HG03039 (cell line): Measurements from ENCODE around the gene SND1.
A peak's percentile ranks its signal among the peaks of the same experiment; 100 is the strongest.

ENCODE experiments used
- ATAC-seq: cut with Tn5 transposase; IDR thresholded peaks from one replicate; pipeline ENCODE4 v1.9.1; 2021; ENCODE audit warnings: mild to moderate bottlenecking, moderate library complexity; ENCODE audit not compliant: unreplicated experiment

Gene SND1

DNA sequence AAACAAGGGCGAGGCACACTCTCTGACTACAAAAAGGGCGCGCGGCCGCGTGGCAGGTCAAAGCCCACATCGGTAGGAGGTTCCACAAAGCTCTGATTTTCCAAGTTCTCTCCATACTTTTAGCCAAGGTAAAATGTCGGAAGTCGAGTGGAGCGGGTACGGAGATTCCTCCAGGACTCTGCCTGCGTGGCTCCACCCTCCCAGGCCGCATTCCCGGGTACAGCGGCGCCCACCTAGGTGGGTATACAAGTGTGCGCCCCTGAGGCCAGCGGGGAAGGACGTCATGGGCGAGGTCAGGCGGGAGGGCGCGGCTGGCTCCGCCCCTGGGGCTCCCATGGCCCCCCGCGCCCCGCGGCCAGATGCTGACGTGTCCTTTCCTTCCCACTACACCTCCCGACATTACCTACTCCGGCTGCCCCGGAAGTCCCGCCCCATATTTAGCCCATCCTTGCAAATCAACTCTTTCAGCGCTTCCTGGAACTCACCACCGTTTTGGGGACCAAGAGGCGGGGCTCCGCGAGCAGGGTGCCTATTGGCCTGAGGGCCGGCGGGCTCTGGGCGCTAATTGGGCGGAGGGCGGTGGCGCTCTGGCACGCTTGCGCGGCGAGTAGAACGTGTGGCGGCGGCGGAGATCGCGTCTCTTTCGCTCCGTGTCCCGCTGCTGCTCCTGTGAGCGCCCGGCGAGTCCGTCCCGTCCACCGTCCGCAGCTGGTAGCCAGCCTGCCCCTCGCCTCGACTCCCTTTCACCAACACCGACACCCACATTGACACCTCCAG is at the start of gene SND1:
Gene SND1, plus strand, starts transcription at position 639 of the 777 bp plus-strand sequence. CDS start 180 bp downstream, outside the sequence.
- peak; percentile 94 for ATAC-seq

DNA sequence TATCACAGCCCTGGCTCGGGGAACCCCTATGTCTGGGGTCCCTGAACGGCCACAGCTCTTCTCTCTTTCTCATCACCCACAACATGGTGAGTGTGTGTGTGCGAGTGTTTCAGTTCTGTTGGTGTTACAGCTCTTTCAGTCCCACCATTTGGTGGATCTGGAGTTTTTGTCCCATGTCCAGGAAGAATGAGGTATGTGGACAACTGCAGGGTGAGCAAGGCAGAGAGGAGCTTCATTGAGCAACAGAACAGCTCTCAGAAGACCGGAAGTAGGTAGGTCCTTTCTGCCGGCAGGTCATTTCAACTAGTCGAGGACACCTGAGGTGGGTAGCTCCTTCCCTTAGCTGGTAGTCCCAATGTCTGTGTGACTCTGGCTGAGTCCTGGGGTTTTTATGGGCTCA is 43.5 kb upstream of the SND1 start:
- no peak for ATAC-seq

DNA sequence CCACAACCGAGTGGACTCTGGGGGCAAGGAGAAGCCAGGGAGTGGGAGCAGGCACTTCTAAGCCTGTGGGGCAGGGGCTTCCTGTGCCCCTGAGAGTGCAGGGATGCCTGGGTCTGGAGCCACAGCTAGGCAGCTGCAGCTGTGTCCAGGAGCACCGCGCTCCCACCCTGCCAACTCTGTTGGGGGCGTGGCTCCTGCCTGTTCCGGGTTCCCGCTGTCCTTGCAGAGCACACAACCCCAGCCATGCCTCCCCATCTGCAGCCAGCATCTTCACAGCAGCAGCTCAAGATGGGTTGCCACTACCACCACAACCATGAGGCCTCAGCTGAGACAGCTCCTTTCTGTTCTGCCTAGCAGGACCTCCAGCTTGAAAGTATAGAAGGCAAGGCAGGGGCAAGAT is 42.7 kb upstream of the SND1 start:
- no peak for ATAC-seq

DNA sequence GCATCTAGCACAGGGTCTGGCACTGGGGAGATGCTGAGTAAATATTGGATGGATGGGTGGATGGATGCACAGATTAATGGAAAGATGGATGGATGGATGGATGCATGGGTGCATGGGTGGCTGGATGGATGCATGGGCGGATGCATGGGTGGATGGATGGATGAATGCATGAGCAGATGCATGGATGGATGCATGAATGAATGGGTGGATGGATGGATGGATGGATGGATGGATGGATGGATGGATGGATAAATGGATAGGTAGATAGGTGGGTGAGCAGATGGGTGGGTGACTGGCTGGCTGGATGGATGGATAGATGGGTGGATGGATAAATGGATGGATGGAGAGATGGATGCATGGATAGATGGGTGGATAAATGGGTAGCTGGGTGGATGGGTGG is 39.7 kb upstream of the SND1 start:
- ATAC-seq: no peak

DNA sequence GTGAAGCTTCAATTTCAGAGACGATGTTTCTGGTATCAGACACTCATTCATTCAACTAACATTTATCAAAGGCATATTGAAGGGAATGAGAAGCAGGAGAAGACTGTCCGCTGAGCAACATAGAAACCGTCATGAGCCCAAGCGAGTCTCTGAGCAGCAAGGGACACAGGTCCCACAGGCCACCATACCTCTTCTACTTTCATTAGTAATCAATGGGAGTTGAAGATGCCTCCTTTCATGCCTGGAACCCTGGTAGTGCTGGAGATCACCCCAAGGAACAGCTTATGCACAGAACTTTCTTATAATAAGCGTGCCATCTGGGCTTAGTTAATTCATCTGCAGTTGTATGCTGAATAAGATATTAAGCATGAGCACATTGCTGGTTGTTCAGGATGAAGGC is 35.3 kb upstream of the SND1 start:
- ATAC-seq: no peak

GRCh38 chr7:127618042-127618441 is 34.0 kb upstream of the SND1 start, which contains the start of gene PAX4:
Gene PAX4, minus strand, starts transcription at chr7:127618142. Its CDS starts 2,214 bp downstream, at chr7:127615928.
- ATAC-seq: no peak

- ATAC-seq: no peak
Measured at GRCh38 chr7:127618775-127619174, 33.2 kb upstream of the SND1 start.

DNA sequence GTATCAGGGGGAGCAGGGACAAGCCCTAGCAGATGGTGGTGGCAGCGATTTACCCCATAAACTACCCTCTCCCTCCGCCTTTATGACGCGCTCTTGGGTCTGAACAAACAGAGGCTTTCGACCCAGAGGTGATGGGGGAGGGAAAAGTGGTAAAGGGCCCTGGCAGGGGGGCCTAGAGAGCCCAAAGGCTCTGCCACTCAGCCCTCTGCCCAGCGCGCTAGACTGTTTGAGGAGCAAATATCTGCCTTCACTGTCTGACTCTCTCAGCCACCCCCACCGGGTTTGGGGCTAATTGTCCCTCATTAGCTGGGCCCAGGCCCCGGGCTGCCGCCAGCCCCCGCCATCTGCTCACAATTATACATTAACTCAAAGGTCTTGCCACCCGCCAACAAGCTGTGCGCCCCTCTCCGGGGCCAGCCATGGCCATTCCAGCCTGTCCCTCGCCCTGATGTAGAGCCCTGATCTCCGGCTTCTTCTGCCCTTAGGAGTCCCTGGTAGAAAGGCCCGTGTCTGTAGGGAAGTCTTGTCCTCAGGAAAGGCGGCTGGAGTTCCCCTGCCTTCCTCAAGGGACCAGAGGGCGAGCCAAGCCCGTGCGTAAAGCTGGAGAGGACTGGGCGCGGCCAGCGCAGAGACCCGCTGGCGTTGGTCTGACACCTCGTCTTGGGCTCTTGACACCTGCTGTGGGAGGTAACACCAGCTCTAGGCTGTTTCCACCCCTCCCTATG is 32.2 kb upstream of the SND1 start:
- no peak for ATAC-seq

DNA sequence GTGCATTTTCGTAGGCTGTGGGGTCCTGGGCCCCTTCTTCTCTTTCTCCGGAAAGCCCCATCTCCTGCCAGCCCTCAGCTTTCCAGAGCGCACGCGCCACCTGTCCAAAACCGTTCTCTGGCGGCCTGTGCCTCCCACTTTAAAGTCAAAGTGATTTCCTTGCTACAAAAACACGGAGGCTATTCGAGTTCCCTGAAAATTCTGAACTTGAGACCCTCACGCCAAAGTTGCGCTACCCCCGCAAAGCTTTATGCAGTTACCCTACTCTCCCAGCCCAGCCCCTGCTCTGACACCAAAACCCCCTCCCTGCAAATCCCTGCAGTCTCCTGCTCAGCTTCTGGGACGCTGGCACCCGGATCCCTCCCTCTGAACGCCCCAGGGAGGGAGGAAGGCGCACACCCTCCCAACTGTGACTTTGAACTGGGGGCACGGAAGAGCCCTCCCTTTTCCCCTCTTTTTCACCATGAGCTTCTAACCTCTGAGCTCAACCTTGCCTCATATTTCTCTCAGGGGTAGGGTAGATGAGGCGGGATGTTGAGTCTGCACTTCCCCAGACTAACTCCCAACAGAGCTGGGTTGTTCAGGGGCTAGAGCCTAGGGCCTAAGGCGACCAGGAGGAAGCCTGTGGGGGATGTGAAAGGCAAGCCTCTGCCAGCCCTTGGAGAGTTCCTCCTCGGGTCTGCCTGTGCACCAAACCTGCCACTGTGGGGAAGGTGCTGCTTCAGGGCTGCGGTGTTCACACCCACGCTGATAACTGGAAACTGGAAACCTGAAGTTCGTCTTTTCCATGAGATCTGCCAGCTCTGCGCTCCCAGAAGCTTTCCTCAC is 31.4 kb upstream of the SND1 start:
- no peak for ATAC-seq

GRCh38 chr7:127625331-127625730 is 26.7 kb upstream of the SND1 start:
- ATAC-seq: no peak

GRCh38 chr7:127628445-127628844 is 23.5 kb upstream of the SND1 start:
- no peak for ATAC-seq

GRCh38 chr7:127629268-127629854 is 22.6 kb upstream of the SND1 start:
- ATAC-seq: peak; percentile 67

DNA sequence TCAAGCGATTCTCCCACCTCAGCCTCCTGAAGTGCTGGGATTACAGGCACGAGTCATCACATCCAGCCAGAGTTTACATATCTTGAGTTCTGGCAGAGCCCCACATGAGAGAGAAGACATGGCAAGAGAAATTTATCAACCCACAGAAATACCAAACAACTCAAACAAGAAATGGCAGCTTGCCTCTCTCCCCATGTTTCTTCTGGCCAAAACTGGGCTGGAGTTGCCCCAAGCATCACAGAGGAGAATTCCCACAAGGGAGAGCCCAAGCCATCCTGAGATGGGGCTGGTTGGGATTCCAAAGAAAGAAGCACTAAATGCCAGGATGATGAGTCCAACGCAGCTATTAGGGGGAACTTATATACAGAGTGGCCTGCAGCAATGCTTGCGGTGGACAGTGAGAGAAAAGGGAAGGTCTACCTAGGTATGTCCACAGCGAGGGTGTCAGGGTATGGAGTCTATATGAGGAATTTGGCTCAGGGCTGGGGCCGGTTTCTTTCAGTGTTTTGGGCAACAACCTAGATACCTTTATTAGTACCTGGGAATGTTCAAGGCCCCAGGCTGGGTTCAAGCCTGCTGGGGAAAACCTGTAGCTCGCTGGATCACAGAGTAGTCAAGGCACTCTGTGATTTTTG is 19.6 kb upstream of the SND1 start:
- no peak for ATAC-seq

DNA sequence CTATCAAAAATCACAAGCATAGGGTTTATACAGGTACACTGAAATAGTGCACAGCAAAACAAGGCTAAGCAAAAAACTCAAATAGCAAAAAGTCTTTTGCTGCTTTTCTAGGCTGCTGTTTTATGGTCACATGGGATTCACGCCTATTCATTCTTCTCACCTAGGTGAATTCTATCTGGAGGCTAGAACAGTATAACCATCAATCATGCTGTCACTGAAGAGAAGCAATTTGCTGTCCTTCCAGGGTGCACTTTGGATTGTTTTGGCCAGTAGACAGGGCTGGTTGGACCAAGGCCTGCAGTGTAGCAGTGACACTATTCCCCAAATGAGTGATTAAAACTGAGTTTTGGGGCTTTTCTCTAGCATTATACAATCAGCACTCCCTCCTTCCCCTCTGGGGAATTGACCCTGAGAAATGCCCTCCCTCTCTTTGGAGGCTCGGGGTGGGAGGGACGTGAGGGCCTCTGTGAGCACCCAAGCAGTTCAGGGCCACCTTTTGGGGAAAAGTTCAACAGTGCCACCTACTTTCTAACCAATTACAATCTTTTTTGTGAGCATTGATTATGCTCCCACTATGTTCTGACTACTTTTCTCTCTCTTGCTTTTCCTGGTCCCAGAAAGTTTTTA is 16.2 kb upstream of the SND1 start:
- no peak for ATAC-seq

- ATAC-seq: no peak
Measured at GRCh38 chr7:127638197-127638596, 13.8 kb upstream of the SND1 start.

GRCh38 chr7:127644484-127644883 is 7.5 kb upstream of the SND1 start:
- ATAC-seq: no peak

- no peak for ATAC-seq
Measured at GRCh38 chr7:127647636-127648035, 4.4 kb upstream of the SND1 start.

DNA sequence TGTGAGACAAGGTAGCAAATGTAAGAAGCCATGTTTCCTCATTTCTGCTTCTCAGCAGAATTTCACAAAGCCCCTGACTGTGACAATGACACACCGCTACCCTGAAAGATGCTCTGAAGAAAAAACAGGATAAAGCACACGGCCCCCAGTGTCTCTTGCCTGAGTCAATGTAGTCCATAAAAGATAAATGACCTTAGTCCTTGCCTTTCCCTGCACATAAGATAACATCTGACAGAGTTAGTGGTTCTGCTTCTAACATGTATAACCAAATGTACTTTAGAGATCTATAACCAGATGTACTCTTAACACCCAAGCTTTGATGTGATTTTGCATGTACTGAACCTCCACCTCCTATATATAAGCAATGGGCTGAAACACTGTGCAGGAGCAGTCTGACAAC is 3.0 kb upstream of the SND1 start:
- ATAC-seq: no peak

DNA sequence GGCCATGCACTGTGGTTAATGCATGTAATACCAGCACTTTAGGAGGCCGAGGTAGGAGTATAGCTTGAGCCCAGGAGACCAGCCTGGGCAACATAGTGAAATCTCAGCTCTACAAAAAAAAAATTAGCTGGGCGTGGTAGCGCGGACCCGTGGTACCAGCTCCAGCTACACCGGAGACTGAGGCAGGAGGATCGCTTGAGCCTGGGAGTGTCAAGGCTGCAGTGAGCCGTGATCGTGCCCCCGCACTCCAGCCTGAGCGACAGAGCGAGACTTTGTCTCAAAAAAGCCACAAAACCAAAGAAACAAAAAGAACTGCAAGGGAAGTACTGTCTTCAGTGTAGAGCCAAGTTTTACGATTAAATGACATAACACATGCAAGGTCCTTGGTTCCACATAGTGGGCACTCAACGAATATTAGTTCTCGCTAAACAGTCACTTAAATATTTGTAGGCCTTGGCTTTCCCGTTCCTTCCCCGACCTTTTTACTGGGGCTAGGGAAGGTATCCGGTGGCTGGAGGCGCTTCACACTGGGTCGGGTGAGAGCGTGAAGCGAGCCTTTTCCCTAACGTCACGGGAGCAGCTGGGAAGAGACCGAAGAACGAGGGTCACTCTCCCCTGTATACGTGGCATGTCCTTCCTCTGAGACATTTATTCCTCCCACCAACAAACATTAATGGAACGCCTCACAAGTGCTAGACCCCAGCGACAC is 993 bp upstream of the SND1 start:
- ATAC-seq: no peak
